GM21515 (cell line): ENCODE data around the gene SLC2A4.

ENCODE experiments used
- ATAC-seq: cut with Tn5 transposase; IDR thresholded peaks from one replicate; pipeline ENCODE4 v1.9.1; 2021; ENCODE audit not compliant: unreplicated experiment

SLC2A4 gene

GRCh38 chr17:7296189-7296861 is 14.8 kb downstream of the SLC2A4 start:
- no peak for ATAC-seq

GRCh38 chr17:7304179-7304578 is 22.7 kb downstream of the SLC2A4 start:
- no peak for ATAC-seq

- peak; percentile 63 for ATAC-seq
Measured at GRCh38 chr17:7306911-7307685, 25.6 kb downstream of the SLC2A4 start, which contains the start of gene EIF5A. Gene EIF5A, plus strand, starts transcription at chr17:7307628. Its CDS starts 2,008 bp downstream, at chr17:7309636.

GRCh38 chr17:7307686-7308624 is 26.4 kb downstream of the SLC2A4 start:
- ATAC-seq, result peak; percentile 5

- ATAC-seq, result no peak
Measured at GRCh38 chr17:7308625-7309433, 27.3 kb downstream of the SLC2A4 start.

- ATAC-seq, result no peak
Measured at GRCh38 chr17:7309628-7310027, 28.1 kb downstream of the SLC2A4 start.

GRCh38 chr17:7311110-7311705 is 29.7 kb downstream of the SLC2A4 start:
- no peak for ATAC-seq

GRCh38 chr17:7312432-7313087 is 31.0 kb downstream of the SLC2A4 start:
- ATAC-seq, result no peak

- no peak for ATAC-seq
Measured at GRCh38 chr17:7313088-7313889, 31.8 kb downstream of the SLC2A4 start.

- no peak for ATAC-seq
Measured at GRCh38 chr17:7313890-7314718, 32.6 kb downstream of the SLC2A4 start.

- ATAC-seq, result peak; percentile 68
Measured at GRCh38 chr17:7314719-7315569, 33.4 kb downstream of the SLC2A4 start, which contains the start of gene GPS2. Gene GPS2, minus strand, starts transcription at chr17:7315360. Its CDS starts 308 bp downstream, at chr17:7315052.

- no peak for ATAC-seq
Measured at GRCh38 chr17:7315570-7316235, 34.2 kb downstream of the SLC2A4 start.

GRCh38 chr17:7317161-7317803 is 35.8 kb downstream of the SLC2A4 start:
- no peak for ATAC-seq

GRCh38 chr17:7318121-7318860 is 36.8 kb downstream of the SLC2A4 start:
- ATAC-seq, result no peak

GRCh38 chr17:7321466-7321865 is 39.9 kb downstream of the SLC2A4 start:
- no peak for ATAC-seq
